Keratinocyte (primary cell): Measurements from ENCODE around the gene FBXW5. TPM values are rescaled to one million over a fixed set of nuclear protein-coding genes. Genes with fewer than 3 reads are reported as not detected.

ENCODE experiments used
- DNase-seq: peaks from one replicate; pipeline ENCODE4 v3.0.0-alpha.2; 2011; ENCODE audit warnings: low read depth, missing footprints, low spot score
- FAIRE-seq: peaks from 2 replicates; lab custom pipeline; 2011; peaks lifted over from hg19 to GRCh38; lab: Jason Lieb, UNC
- H2AFZ ChIP-seq: 2 replicates; pipeline ENCODE4 v1.6.0; 2012; ENCODE audit warnings: low read length, control low read depth, inconsistent platforms; ENCODE audit not compliant: control insufficient read depth
- H3K27ac ChIP-seq: 2 replicates; pipeline ENCODE4 v1.5.1; 2011; ENCODE audit warnings: low read length; ENCODE audit not compliant: control insufficient read depth, insufficient read depth
- H3K27me3 ChIP-seq: 3 replicates; pipeline ENCODE4 v1.6.0; 2011; ENCODE audit warnings: low read length; ENCODE audit not compliant: control insufficient read depth, insufficient read depth; ENCODE audit errors: extremely low read depth
- H3K36me3 ChIP-seq, 2 experiments: 2 replicates in 1 of 2; 3 replicates in 1 of 2; pipeline ENCODE4 v1.5.1; 2011; ENCODE audit warnings: low read length in 2 of 2, mild to moderate bottlenecking in 1 of 2; ENCODE audit not compliant: control insufficient read depth in 2 of 2, insufficient read depth in 2 of 2; ENCODE audit errors: extremely low read depth in 1 of 2
- H3K4me1 ChIP-seq: 3 replicates; pipeline ENCODE4 v1.5.1; 2011; ENCODE audit warnings: low read length; ENCODE audit not compliant: control insufficient read depth, insufficient read depth; ENCODE audit errors: extremely low read depth
- H3K4me2 ChIP-seq: 3 replicates; pipeline ENCODE4 v1.6.0; 2011; ENCODE audit warnings: low read depth, low read length; ENCODE audit not compliant: control insufficient read depth, insufficient read depth; ENCODE audit errors: extremely low read depth
- H3K4me3 ChIP-seq, 3 experiments: fragments of 200-600 bp in 1 of 3; sonication (generic) in 1 of 3; 2 replicates in 2 of 3; 3 replicates in 1 of 3; pipeline ENCODE4 v1.5.1; 2011 to 2016; ENCODE audit warnings: low read length in 3 of 3, mild to moderate bottlenecking in 3 of 3, control low read depth in 2 of 3, inconsistent platforms in 1 of 3, low read depth in 1 of 3, mixed read lengths in 1 of 3, mixed run types in 1 of 3, moderate library complexity in 1 of 3; ENCODE audit not compliant: control insufficient read depth in 2 of 3, insufficient read depth in 2 of 3; ENCODE audit errors: extremely low read depth in 1 of 3
- H3K79me2 ChIP-seq: 2 replicates; pipeline ENCODE4 v1.6.0; 2012; ENCODE audit warnings: low read length; ENCODE audit not compliant: control insufficient read depth, insufficient read depth
- H3K9ac ChIP-seq: 3 replicates; pipeline ENCODE4 v1.6.0; 2011; ENCODE audit warnings: low read length; ENCODE audit not compliant: control insufficient read depth, insufficient read depth; ENCODE audit errors: extremely low read depth
- H3K9me1 ChIP-seq: 3 replicates; pipeline ENCODE4 v1.6.0; 2011; ENCODE audit warnings: low read length; ENCODE audit not compliant: control insufficient read depth, insufficient read depth; ENCODE audit errors: extremely low read depth
- H3K9me3 ChIP-seq: 2 replicates; pipeline ENCODE4 v1.5.1; 2012; ENCODE audit warnings: low read depth, low read length; ENCODE audit not compliant: control insufficient read depth
- H4K20me1 ChIP-seq: 3 replicates; pipeline ENCODE4 v1.6.0; 2011; ENCODE audit warnings: low read length; ENCODE audit not compliant: control insufficient read depth, insufficient read depth; ENCODE audit errors: extremely low read depth
- CTCF ChIP-seq, 3 experiments: IDR thresholded peaks in 1 of 3; conservative IDR thresholded peaks in 1 of 3; optimal IDR thresholded peaks in 1 of 3; 2 replicates in 2 of 3; 3 replicates in 1 of 3; pipeline versions ENCODE3 to v1.5.1; 2011; ENCODE audit warnings: low read length in 3 of 3, mild to moderate bottlenecking in 3 of 3, moderate library complexity in 2 of 3, control low read depth in 1 of 3, inconsistent platforms in 1 of 3; ENCODE audit not compliant: insufficient read depth in 2 of 3; ENCODE audit errors: extremely low read depth in 1 of 3
- EZH2 ChIP-seq: IDR thresholded peaks from one replicate; pipeline ENCODE4 v1.6.1; 2012; ENCODE audit warnings: inconsistent platforms, mild to moderate bottlenecking, low read length, moderate library complexity
- dilution Hi-C: fragments of 300-500 bp; cut with MboI; formaldehyde crosslinking; loops from one replicate; pipeline ENCODE4 v1.7.0; 2020; ENCODE audit warnings: low sequenced_read_pairs; ENCODE audit not compliant: extremely low pct_ligation_motif_present
- polyA plus RNA-seq, 5 experiments: library from polyadenylated mRNA; depleted of rRNA in 3 of 5; stranded (reverse) in 3 of 5; stranded (forward) in 1 of 5; unstranded in 1 of 5; fragments of >200 nt; gene quantifications; 1 replicate in 1 of 5; 2 replicates in 3 of 5; 3 replicates in 1 of 5; pipeline versions ENCODE4 v1.2.1 to v1.2.3, GENCODE V29; 2011 to 2012; ENCODE audit warnings: missing spikeins in 2 of 5, low read depth in 1 of 5, low replicate concordance in 1 of 5

Gene FBXW5
- polyA plus RNA-seq, 1 donor (not counting 4 experiments of a cell fraction or from before 2014, with no cell fraction given), result 23.0 TPM

DNA sequence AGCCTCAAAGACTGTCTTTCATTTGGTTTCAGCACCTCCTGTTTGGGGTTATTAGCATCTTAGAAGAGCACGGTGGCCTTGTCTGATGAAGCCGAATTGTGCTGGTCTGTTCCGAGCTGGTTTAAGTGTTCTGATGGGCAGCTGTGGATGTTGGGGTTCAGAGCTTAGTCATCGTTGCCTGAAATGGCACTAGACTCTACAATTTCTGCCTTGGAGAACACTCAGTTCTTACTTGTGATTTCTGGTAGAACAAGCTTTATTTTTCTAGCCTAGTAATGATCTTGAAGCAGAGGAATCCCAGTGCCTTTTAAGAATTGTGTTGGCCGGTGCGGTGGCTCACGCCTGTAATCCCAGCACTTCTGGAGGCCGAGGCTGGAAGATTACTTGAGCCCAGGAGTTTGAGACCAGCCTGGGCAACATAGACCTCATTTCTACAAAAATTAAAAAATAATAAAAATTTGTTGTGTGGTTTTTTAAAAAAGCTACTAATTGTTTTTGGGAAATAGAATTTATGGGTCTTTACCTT lies 7.8 kb downstream of the FBXW5 start:
- H3K79me2 ChIP-seq, result peaks cover 6% of the 10 kb centered on the region
- FAIRE-seq (peak; percentile 17), DNase-seq (no peak)
- no peak overlapping the region for H3K4me3 ChIP-seq
- TF ChIP-seq EZH2 (no peak), CTCF (optimal IDR thresholded peaks at IDR 0.05 in 1 of 3, IDR thresholded peaks at IDR 0.05 in 1 of 3, conservative IDR thresholded peaks at IDR 0.05 in 1 of 3; ENCODE audit: extremely low read depth in 1 of 3, insufficient read depth in 2 of 3, low read length in 3 of 3) (no peak)
- no peak overlapping the region for H3K27ac ChIP-seq
- no peak overlapping the region for H3K9ac ChIP-seq
- H3K36me3 ChIP-seq, result peaks cover 15 to 24% of the 10 kb centered on the region in 2 experiments
- dilution Hi-C loops, result loop anchor here (25.0 kb wide), 1 partner anchor 124 kb away; the partner anchor contains the start of gene RABL6
- no peaks in the 10 kb centered on the region for H3K4me1 ChIP-seq
- no peaks in the 10 kb centered on the region for H3K9me1 ChIP-seq
- no peaks in the 10 kb centered on the region for H4K20me1 ChIP-seq
- H2AFZ ChIP-seq, result no peak overlapping the region
- H3K9me3 ChIP-seq, result no peaks in the 10 kb centered on the region
- H3K4me2 ChIP-seq, result no peak overlapping the region
- no peaks in the 10 kb centered on the region for H3K27me3 ChIP-seq

DNA sequence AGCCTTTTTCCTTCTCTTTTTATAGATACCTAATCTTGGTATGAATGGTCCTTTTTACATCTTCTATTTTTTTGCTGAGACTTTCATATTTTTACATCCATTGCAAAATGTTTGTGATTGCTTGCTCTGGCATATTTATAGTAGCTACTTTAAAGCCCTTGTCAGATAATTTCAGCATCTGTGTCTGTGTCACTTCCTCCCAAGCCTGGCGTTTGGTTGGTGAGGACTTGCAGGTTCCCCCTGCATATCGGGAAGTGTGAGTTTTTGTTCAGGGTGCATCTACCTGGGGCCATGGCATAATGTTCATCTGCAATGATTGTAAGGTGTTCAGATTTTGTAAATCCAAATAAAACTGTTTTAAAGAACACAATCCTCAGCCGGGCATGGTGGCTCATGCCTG lies 8.9 kb downstream of the FBXW5 start:
- Histone ChIP-seq H3K9me3 (no peaks in the 10 kb centered on the region), H3K36me3 (peaks cover 9 to 14% of the 10 kb centered on the region in 2 experiments), H3K4me1 (no peaks in the 10 kb centered on the region), H3K27ac (no peak overlapping the region), H4K20me1 (no peaks in the 10 kb centered on the region), H3K9ac (no peak overlapping the region), H3K79me2 (no peaks in the 10 kb centered on the region), H3K9me1 (no peaks in the 10 kb centered on the region), H3K4me3 (no peak overlapping the region), H3K27me3 (no peaks in the 10 kb centered on the region), H2AFZ (no peak overlapping the region), H3K4me2 (no peak overlapping the region)
- TF ChIP-seq CTCF (optimal IDR thresholded peaks at IDR 0.05 in 1 of 3, IDR thresholded peaks at IDR 0.05 in 1 of 3, conservative IDR thresholded peaks at IDR 0.05 in 1 of 3; ENCODE audit: extremely low read depth in 1 of 3, insufficient read depth in 2 of 3, low read length in 3 of 3), result no peak
- no peak for TF ChIP-seq EZH2
- FAIRE-seq (no peak), DNase-seq (no peak)
- dilution Hi-C loops, result loop anchor here (25.0 kb wide), 1 partner anchor 123 kb away; the partner anchor contains the start of gene RABL6
